Stimulated activated CD8-positive, alpha-beta memory T cell treated with anti-CD3 and anti-CD28 coated beads, Interleukin-7, amount 100 ng/mL, for 1 hour (primary cell): ENCODE data around the gene METTL9.
"Not testable (repeated sequence)": the region's sequence is repeated elsewhere in the genome, so short reads cannot be mapped to it uniquely, and the experiment has no call there.

Source experiments
- DNase-seq, 2 donors: peaks; one replicate each; pipeline ENCODE4 v3.0.0-alpha.2; 2020; ENCODE audit warnings: low read depth in 2 of 2

The METTL9 gene

DNA sequence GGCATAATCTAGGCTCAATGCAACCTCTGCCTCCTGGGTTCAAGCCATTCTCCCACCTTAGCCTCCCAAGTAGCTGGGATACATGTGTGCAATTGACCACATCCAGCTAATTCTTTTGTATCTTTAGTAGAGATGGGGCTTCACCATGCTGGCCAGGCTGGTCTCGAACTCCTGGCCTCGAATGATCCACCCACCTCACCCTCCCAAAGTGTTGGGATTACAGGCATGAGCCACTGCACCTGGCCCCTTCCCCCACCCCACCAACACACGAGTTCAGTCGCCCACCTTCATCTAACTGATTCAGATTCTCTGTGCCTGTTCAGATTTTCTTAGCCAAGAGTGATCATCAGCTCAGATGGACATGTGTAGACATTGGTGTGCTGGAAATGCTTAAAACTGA is 25.0 kb upstream of the METTL9 start:
- DNase-seq, result no peak

DNA sequence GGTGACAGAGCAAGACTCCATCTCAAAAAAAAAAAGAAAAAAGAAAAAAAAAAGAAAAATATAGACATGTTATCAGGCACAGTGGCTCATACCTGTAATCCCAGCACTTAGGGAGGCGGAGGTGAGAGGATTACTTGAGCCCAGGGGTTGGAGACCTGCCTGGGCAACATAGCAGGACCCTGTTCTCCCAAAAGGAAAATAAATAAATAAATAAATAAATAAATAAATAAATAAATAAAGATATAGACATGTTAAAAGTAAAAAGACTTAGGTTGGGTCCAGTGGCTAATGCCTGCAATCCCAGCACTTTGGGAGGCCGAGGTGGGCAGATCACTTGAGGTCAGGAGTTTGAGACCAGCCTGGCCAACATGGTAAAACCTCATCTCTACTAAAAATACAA is 23.1 kb upstream of the METTL9 start:
- not testable (repeated sequence) for DNase-seq

DNA sequence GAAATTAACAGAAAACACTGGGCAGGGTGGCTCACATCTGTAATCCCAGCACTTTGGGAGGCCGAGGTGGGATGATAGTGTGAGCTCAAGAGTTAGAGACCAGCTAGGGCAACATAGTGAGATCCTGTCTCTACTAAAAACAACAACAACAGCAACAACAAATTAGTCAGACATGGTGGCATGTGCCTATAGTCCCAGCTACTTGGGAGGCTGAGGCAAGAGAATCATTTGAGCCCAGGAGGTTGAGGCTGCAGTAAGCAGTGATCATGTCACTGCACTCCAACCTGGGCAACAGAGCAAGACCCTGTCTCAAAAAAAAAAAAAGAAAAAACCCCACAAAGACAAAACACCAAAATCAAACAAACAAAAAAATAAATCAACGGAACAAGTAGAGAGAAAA is 21.9 kb upstream of the METTL9 start:
- not testable (repeated sequence) for DNase-seq

DNA sequence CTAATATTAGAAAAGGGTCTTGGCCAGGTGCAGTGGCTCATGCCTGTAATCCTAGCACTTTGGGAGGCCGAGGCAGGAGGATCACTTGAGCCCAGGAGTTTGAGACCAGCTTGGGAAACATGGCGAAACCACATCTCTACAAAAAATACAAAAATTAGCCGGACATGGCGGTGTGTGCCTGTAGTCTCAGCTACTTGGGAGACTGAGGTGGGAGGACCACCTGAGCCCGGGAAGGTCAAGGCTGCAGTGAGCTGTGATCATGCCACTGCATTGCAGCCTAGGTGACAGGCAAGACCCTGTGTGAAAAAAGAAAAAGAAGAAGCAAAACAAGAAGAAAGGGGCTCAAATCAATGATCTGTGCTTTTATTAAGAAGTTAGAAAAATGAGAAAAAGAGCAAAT is 21.1 kb upstream of the METTL9 start:
- DNase-seq, result not testable (repeated sequence)

DNA sequence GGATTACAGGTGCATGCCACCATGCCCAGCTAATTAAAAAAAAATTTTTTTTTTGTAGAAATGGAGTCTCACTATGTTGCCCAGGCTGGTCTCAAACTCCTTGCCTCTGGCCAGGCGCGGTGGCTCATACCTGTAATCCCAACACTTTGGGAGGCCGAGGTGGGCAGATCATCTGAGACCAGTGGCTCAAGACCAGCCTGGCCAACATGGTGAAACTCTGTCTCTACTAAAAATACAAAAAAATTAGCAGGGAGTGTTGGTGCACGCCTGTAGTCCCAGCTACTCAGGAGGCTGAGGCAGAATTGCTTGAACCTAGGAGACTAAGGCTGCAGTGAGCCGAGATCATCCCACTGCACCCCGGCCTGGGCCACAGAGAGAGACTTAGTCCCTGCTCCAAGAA is 19.2 kb upstream of the METTL9 start:
- not testable (repeated sequence) for DNase-seq

DNA sequence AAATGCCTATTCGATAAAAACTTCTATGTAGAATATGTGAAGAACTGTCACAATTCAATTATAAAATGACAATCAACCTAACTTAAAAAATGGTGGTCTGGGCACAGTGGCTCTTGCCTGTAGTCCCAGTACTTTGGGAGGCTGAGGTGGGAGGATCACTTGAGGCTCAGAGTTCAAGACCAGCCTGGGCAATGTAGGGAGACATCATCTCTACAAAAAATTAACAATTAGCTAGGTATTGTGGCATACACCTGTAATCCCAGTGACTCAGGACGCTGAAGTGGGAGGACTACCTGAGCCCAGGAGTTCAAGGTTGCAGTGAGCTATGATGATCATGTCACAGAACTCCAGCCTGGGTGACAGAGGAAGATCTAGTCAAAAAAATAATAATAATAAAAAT is 18.6 kb upstream of the METTL9 start:
- no peak for DNase-seq

DNA sequence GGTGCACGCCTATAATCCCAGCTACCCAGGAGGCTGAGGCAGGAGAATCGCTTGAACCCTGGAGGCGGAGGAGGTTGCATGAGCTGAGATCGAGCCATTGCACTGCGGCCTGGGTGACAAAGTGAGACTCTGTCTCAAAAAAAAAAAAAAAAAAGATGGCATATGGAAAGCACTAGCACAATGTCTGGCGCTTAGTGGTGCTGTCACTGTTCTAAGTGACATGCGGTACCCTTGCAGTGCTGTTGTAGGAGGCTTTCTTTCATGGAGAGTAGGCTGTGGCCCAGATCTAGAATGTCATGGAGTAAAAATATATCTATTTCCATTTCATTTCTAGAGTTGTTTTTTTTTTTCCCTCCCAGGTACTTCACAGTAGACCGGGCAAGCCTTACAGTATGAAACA is 14.6 kb upstream of the METTL9 start:
- DNase-seq, result no peak

DNA sequence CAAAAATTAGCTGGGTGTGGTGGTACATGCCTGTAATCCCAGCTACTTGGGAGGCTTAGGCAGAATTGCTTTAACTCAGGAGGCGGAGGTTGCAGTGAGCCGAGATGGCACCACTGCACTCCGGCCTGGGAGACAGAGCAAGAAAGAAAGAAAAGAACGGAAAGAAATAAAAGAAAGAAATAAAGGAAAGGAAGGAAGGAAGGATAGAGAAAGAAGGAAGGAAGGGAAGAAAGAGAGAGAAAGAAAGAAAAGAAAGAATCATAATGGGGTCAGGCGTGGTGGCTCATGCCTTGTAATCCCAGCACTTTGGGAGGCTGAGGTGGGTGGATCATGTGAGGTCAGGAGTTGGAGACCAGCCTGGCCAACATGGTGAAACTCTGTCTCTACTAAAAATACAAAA is 10.8 kb upstream of the METTL9 start:
- DNase-seq, result not testable (repeated sequence)

DNA sequence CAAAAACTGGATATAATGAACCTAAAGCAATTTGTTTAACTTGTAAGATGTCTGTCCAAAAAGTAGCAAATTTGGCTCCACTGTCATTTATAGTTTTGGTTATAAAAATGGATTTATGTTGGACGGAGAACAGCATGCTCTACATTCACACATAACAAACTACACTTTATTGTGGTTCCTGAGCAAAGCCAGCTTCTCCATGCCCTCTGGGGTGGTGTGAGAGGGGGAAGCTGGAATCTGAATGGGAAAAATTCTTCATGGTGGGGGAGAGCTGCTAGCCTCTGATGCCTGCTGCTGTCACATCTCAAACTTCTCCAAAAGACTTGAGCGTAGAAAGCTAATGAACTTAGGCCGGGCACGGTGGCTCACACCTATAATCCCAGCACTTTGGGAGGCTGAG is 9.8 kb upstream of the METTL9 start:
- no peak for DNase-seq

DNA sequence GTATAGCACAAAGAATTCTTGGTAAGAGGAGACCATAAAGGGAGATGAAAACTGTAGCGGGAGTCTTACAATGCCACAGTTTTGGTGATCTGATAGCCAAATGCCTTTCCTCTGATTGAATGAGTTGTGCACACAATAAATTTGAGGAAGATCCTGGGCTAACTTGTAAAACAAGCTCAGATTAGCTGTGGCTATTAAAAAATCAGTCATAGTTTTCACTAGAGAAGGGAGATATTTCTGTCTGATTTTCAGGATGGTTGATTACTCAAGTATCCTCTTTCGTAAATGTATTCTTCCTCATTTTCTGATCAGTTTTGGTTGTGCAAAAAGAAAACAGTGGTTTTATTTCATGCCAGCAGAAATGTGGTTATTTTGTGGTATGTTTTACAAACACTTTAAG is 9.1 kb upstream of the METTL9 start:
- DNase-seq, result no peak

DNA sequence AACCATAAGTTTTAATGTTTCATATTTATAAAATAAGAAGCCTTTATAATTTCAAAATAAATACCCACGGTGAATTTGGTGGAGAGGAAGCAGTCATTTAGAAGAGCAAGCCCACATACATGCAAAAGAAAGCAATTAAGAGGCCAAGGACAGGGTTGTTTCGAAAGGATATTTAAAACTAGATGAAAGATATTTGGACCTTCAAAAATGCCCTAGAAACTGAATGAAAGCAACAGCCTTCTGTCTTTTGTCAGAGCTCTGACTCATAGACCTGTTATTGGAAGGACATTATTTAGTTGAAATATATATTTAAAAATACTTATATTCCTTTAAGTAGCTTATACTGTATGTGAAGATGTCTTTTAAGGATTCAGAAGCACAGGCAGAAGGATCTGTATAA is 8.6 kb upstream of the METTL9 start:
- DNase-seq, result no peak

DNA sequence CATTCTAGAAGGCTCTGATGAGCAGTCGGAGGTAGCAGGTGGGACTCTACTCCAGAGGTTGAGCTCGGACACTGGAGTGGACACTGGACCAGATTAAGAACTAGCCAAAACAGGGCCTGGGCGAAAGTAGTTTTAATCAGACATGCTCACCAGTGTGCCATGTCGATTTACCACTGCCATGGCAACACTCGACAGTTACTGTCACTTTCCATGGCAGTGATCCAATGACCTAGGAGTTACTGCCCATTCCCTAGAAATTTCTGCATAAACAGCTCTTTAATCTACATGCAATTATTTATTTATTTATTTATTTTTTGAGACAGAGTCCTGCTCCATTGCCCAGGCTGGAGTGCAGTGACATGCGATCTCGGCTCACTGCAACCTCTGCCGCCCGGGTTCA is 7.2 kb upstream of the METTL9 start:
- no peak for DNase-seq

DNA sequence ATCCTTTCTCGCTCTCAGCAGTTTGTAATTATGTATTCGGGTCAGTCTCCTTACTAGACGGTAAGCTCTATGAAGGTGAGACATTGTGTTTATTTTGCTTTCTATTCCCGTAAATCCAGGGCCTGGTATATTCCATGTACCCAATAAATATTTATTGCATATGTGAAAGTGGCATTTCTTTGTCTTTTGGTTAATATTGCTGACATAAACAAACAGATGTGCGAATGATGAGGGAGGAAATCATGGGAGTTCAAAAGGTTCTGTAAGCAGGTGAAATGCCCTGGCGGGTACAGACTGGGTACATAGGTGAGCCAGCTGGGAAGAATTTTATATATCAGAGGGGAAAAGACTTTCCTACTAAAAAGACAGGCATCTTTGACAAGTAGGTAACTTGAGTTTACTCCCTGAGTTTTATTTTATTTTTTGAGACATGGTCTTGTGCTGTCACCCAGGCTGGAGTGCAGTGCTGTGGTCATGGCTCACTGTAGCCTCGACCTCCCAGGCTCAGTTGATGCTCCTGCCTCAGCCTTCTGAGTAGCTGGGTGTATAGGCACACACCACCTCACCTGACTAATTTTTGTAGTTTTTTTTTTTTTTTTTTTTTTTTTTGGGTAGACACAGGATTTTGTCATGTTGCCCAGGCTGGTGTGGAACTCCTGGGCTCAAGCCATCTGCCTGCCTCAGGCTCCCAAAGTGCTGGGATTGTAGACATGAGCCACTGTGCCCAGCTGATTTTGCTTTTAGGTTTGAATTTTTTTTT is 5.7 kb upstream of the METTL9 start:
- no peak for DNase-seq

DNA sequence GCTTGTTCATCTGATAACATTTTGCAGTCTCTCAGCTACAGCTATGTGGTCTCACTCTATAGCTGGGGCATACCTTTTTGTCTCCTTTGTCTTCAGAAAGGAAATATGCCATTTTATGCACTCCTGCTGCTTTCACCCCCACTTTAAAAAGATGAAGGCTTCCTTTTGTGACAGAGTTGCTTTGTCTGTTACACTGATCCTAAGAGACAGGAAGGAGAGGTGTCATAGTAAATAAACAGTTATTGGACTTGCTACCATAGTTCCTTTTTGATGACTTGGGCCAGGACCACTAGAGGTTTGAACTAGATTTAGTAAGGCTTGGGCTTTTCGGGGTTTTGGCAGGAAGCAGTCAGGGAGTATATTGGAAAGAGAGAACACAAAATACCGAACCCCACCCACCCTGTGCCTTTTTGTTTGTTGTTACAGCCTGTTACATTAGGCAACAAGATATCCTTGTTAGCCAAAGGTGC is 1.8 kb upstream of the METTL9 start:
- DNase-seq, result no peak

DNA sequence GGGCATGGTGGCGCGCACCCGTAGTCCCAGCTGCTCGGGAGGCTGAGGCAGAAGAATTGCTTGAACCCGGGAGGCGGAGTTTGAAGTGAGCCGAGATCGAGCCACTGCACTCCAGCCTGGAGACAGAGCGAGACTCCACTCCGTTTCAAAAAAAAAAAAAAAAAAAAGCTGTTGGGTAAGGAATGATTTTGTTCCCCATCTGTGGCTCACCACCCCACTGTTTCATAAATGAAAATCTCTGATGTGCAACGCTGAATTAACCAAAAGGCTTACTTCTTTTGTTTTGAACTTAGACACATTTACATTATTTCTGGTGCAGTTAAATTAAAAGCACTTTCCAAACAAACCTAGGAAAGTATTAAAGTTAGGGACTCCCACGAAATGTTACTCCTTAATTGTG is 1.2 kb upstream of the METTL9 start:
- DNase-seq, result no peak

DNA sequence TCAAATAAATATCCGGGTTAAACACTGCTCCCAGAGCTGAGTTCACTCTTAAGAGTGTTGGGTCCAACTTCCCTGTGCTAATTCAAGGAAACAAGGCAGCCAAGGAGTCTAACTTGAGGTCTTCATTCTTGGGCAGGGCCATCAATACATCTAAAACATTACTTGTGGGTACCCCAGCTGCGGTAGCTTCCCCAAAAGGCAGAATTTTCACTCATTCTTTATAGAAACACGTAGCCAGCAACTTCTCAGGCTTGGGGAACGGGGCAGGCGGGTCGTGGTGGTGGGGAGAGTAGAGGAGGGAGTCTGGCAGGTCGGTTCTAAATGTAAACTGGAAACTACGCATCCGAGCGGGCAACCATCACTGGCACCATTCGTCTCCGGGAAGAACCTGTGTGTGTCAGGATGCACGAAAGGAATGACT is 666 bp upstream of the METTL9 start:
- DNase-seq, result peak in 1 of 2 donors; percentile 5

DNA sequence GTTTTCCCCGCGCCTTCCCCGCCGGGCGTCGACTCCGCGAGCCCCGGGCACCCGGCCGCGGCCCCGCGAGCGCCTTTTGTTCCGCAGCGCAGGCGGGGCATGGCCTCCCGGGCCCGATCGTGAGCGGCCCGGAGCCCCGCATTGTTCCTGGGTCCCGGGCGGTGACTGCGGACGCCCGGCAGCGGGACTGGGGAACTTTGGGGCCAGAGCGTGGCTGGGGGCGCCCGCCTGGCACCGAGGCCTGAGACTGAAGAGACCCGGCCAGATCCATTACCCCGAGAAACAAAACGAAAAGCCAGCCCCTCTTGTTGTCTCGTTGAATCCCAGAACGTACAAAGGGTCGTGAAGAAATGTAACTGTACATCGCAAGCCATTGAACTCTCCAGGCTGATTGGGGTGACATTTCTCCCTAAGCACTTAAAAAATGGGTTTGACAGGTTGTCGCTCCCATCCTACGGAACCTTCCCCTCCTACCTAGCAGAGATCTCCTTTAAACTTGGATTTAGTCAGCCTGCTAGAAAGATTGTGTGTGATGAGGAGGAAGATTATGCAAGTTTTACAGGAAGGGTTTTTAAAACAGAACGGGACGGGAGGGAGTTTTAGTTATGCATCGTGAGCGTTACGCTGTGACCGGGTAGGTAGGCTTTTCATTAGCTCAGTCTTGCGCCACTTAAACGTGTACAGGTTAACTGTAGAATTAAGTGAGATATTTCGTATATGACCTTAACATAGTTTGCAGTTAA is 825 bp downstream of the METTL9 start:
- DNase-seq, result no peak

DNA sequence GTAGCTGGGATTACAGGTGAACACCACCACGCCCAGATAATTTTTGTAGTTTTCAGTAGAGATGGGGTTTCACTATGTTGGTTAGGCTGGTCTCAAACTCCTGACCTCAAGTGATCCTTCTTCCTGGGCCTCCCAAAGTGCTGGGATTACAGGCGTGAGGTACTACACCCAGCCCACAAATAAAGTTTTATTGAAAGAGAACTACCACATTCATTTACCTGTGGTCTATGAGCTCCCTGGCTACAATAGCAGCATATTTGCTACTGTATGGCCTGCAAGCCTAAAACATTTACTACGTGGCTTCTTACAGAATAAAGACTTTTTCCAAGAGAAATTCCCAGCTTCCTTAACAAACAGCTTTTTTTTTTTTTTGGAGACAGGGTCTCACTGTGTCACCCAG is 3.4 kb downstream of the METTL9 start:
- no peak for DNase-seq

DNA sequence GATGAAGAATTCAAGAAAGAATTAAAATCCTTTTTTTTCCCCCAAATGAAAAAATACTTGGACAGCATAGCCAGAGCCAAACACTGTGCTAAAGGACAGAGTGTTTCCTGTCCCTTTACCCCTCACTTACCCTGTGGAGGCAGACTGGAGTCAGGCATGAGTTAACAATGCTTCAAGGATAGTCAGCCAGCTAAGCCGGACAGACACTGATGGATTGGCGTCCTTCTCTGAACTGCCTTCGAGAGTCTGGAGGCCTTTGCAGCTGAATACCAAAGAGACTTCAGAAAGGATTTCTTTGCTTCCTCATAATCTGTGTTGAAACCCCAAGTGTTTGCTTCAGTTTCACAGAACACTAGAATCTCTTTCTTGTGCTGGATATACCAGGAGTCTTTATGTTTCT is 4.6 kb downstream of the METTL9 start:
- DNase-seq, result no peak

DNA sequence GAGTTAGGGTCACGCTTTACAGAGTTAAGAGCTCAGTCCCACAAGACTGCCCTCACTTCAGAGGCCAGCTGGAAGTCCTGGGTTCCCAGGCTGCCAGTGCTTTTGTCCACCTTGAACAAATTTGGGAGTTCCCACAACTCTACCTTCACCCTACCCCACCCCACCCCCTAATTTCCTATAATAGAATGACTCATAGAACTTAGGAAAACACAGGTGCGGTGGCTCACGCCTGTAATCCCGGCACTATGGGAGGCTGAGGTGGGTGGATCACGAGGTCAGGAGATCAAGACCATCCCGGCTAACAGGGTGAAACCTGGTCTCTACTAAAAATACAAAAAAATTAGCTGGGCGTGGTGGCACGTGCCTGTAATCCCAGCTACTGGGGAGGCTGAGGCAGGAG is 6.5 kb downstream of the METTL9 start:
- not testable (repeated sequence) for DNase-seq

DNA sequence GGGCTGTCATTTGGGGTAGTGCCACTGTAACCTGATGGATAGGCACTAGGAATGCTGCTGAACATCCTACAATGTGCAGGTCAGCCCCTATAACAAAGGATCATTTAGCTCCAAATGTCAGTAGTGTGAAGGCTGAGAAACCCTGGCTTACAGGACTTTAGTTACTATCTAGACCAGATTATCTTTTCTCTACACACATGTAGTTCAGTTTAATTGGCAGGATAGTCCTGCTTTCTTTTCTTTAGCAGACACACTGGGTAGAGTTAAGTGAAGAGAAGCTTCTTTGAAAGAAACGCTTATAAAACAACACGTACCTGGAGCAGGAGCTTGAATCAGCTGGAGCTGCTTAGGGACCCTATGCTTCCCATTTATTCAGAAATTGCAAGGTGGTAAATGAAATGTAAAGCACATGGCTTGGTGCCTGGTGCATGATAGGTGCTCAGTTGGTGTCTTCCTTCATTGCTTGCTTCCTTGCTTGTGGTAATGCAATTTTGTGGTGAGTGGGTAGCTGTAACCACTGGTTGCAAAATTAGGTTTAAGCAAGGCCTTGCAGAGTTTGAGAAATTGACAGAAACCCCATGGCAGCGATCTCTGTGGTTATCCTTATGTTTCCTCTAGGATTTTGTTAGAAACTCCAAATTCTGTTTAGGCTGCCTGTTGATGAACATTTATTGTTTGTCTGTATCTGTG is 9.4 kb downstream of the METTL9 start:
- DNase-seq, result no peak

DNA sequence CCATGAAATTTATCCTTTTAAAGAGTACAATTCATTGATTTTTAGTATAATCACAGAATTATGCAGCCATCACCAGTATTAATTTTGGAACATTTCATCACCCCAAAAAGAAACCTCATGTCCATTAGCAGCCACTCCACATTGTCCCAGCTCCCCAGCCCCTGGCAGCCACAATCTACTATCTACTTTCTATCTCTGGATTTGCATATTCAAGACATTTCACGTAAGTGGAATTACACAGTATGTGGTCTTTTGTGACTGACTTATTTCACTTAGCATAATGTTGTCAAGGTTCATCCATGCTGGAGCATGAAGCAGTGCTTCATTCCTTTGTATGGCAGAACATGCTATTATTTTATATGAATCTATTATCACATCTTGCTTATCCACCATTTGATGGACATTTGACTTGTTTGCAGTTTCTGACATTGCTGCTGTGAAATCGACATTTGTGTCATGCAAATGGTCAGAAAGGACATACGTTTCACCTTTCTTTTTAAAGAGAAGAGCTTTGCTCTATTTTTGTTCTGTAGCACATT is 10.7 kb downstream of the METTL9 start:
- DNase-seq, result no peak
